Endodermal cell (in vitro differentiated cells): ENCODE results near the gene PLEKHG4B. TPM values are rescaled to one million over a fixed set of nuclear protein-coding genes. Genes with fewer than 3 reads are reported as not detected.

ENCODE experiments used
- DNase-seq: peaks from one replicate; pipeline ENCODE4 v3.0.0-alpha.2; 2017
- H3K27ac ChIP-seq: 2 replicates; pipeline ENCODE4 v1.5.1; 2013; ENCODE audit warnings: mild to moderate bottlenecking, low read depth, low read length, moderate library complexity
- H3K27me3 ChIP-seq: 2 replicates; pipeline ENCODE4 v1.6.1; 2013; ENCODE audit warnings: mild to moderate bottlenecking, low read length, moderate library complexity; ENCODE audit not compliant: insufficient read depth, control insufficient read depth, poor library complexity, severe bottlenecking
- H3K36me3 ChIP-seq: 2 replicates; pipeline ENCODE4 v1.7.0; 2013; ENCODE audit warnings: mild to moderate bottlenecking, low read length, moderate library complexity; ENCODE audit not compliant: control insufficient read depth, insufficient read depth
- H3K4me1 ChIP-seq: one replicate; pipeline ENCODE4 v1.7.0; 2013; ENCODE audit warnings: low read length; ENCODE audit not compliant: control insufficient read depth, insufficient read depth
- H3K4me3 ChIP-seq: 2 replicates; pipeline ENCODE4 v1.5.1; 2013; ENCODE audit warnings: mild to moderate bottlenecking, low read length, moderate library complexity
- H3K9ac ChIP-seq: 2 replicates; pipeline ENCODE4 v1.6.1; 2013; ENCODE audit warnings: mild to moderate bottlenecking, low read length, moderate library complexity; ENCODE audit not compliant: poor library complexity, severe bottlenecking; ENCODE audit errors: extremely low read depth
- H3K9me3 ChIP-seq: 2 replicates; pipeline ENCODE4 v1.6.1; 2013; ENCODE audit warnings: mild to moderate bottlenecking, low read length, moderate library complexity; ENCODE audit not compliant: control insufficient read depth
- H3K27ac Mint-ChIP-seq: 2 replicates; pipeline ENCODE4 v1.8.0; 2020; ENCODE audit warnings: mixed read lengths
- H3K27me3 Mint-ChIP-seq: 2 replicates; pipeline ENCODE4 v1.8.0; 2021; ENCODE audit warnings: mild to moderate bottlenecking, mixed read lengths; ENCODE audit not compliant: insufficient read depth
- H3K36me3 Mint-ChIP-seq: 2 replicates; pipeline ENCODE4 v1.8.0; 2020; ENCODE audit warnings: low read depth, mixed read lengths
- H3K4me1 Mint-ChIP-seq: 2 replicates; pipeline ENCODE4 v1.8.0; 2020; ENCODE audit warnings: mixed read lengths
- H3K4me3 Mint-ChIP-seq: 2 replicates; pipeline ENCODE4 v1.8.0; 2020; ENCODE audit warnings: mild to moderate bottlenecking, moderate library complexity, mixed read lengths
- H3K9me3 Mint-ChIP-seq: 2 replicates; pipeline ENCODE4 v1.8.0; 2020; ENCODE audit warnings: mild to moderate bottlenecking, mixed read lengths
- CTCF ChIP-seq: fragments of 200-600 bp; sonication (generic); conservative IDR thresholded peaks from 2 replicates; pipeline ENCODE4 v1.5.0; 2021; ENCODE audit warnings: antibody characterized with exemption, mild to moderate bottlenecking
- WGBS, 2 experiments: methylation state at CpG; one replicate each; pipeline versions ENCODE4 v1.1.5 to v1.1.7; 2013; ENCODE audit warnings: missing lambda C conversion rate in 2 of 2, mixed read lengths in 1 of 2; ENCODE audit not compliant: insufficient coverage in 1 of 2, insufficient read length in 1 of 2; 5-methylcytosine and 5-hydroxymethylcytosine counted together
- total RNA-seq, 2 donors: library from RNA; stranded (reverse); fragmentation: NEBNext Ultra II Directional in 1 of 2; extraction: Animal tissue kit (Norgen Biotek cat#: 25700) in 1 of 2; gene quantifications; 2 replicates in 1 of 2; 3 replicates in 1 of 2; pipeline ENCODE4 v1.2.1, GENCODE V29; 2021

Gene PLEKHG4B
- total RNA-seq, 2 donors from 2014 or later, result 16.3 to 22.8 TPM

GRCh38 chr5:128446-128845, 36.5 kb downstream of the PLEKHG4B start:
- no peak overlapping the region for H3K4me3 Mint-ChIP-seq
- no peak overlapping the region for H3K27ac Mint-ChIP-seq
- Histone ChIP-seq H3K27ac (no peak overlapping the region), H3K36me3 (no peaks in the 10 kb centered on the region), H3K27me3 (no peaks in the 10 kb centered on the region), H3K9ac (no peak overlapping the region), H3K9me3 (peaks cover 26% of the 10 kb centered on the region), H3K4me3 (no peak overlapping the region), H3K4me1 (no peaks in the 10 kb centered on the region)
- WGBS, 2 experiments, result 95% methylated on average over 2 of the region's 2 CpGs; no CpG with 5 or more reads in 1 of the 2 experiments
- TF ChIP-seq CTCF, result no peak
- H3K36me3 Mint-ChIP-seq, result peaks cover 57% of the 10 kb centered on the region
- peaks cover 22% of the 10 kb centered on the region for H3K4me1 Mint-ChIP-seq
- no peaks in the 10 kb centered on the region for H3K27me3 Mint-ChIP-seq
- H3K9me3 Mint-ChIP-seq, result peaks cover 34% of the 10 kb centered on the region
- DNase-seq, result no peak

- Mint-ChIP-seq H3K4me3 (no peak overlapping the region), H3K9me3 (peaks cover 28% of the 10 kb centered on the region), H3K4me1 (peaks cover 22% of the 10 kb centered on the region), H3K27me3 (no peaks in the 10 kb centered on the region), H3K27ac (no peak overlapping the region), H3K36me3 (peaks cover 52% of the 10 kb centered on the region)
- no peak overlapping the region for H3K4me3 ChIP-seq
- no peak overlapping the region for H3K27ac ChIP-seq
- H3K36me3 ChIP-seq, result no peaks in the 10 kb centered on the region
- no peaks in the 10 kb centered on the region for H3K27me3 ChIP-seq
- H3K9ac ChIP-seq, result no peak overlapping the region
- WGBS, 2 experiments, result 85 to 100% methylated on average over 1 to 2 of the region's 2 CpGs
- no peaks in the 10 kb centered on the region for H3K4me1 ChIP-seq
- H3K9me3 ChIP-seq, result peaks cover 19% of the 10 kb centered on the region
- no peak for DNase-seq
- TF ChIP-seq CTCF, result no peak
Observed at GRCh38 chr5:129148-129547, 37.2 kb downstream of the PLEKHG4B start.

- Histone ChIP-seq H3K9me3 (peaks cover 15% of the 10 kb centered on the region), H3K27me3 (no peaks in the 10 kb centered on the region), H3K4me1 (no peaks in the 10 kb centered on the region), H3K9ac (no peak overlapping the region), H3K4me3 (no peak overlapping the region), H3K27ac (peak overlapping the region; percentile 38), H3K36me3 (no peaks in the 10 kb centered on the region)
- Mint-ChIP-seq H3K4me3 (no peak overlapping the region), H3K9me3 (peaks cover 22% of the 10 kb centered on the region), H3K27me3 (no peaks in the 10 kb centered on the region), H3K36me3 (peaks cover 47% of the 10 kb centered on the region), H3K27ac (peak overlapping the region; percentile 1), H3K4me1 (peaks cover 22% of the 10 kb centered on the region)
- no peak for DNase-seq
- TF ChIP-seq CTCF, result no peak
Observed at GRCh38 chr5:129820-130219, 37.9 kb downstream of the PLEKHG4B start.
